Measurements from ENCODE around the gene DLG4.

DLG4 gene

GRCh38 chr17:7211491-7212273, 8.0 kb downstream of the DLG4 start:
- no peak for DNase-seq (ENCODE audit: low read depth)
- peak overlapping the region; percentile 50 for H3K4me3 ChIP-seq (ENCODE audit: low read depth, low read length)
- no peak for TF ChIP-seq CTCF (conservative IDR thresholded peaks at IDR 0.05; ENCODE audit: low read depth, low read length)

DNA sequence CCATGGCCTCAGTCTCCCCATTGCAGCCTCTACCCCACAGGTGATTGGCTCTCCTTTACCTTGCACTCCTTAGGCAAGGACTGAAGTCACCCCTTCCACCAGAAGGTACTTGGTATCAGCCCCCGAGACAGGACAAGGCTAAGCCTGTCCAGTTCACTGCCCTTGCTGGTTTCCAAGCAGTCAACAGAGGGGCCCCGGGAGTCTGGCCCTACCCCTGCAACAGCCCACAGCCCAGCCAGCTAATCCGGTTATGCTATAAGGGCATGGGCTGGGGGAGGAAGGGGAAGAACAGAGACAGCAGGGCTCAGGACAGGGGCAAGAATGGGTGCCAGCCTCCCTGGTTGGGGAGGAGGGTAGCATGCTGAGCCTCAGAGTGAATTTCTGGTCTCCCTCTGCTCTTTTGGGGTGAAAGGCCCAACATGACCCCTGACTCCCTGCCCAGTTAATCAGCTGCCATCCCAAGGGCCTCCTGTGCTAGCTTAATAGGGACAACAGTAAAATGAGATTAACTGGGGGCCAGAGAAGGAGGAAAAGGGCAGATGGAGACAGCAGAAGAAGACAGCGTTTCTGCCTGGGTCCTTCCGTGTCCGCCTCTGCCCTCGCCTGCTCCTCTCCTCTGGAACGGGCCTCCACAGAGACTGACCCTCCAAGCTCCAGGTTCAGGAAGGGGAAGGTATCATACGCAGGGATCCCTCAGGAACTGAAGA, 10.7 kb downstream of the DLG4 start:
- no peak overlapping the region for H3K4me3 ChIP-seq (ENCODE audit: low read depth, low read length)

GRCh38 chr17:7208027-7208571, 11.5 kb downstream of the DLG4 start:
- DNase-seq (ENCODE audit: low read depth), result no peak
- TF ChIP-seq CTCF (conservative IDR thresholded peaks at IDR 0.05; ENCODE audit: low read depth, low read length), result no peak
- no peak overlapping the region for H3K4me3 ChIP-seq (ENCODE audit: low read depth, low read length)

More for the DNA sequence above, 10.7 kb downstream of the DLG4 start:
- DNase-seq (ENCODE audit: low read depth), result no peak
- no peak for TF ChIP-seq CTCF (conservative IDR thresholded peaks at IDR 0.05; ENCODE audit: low read depth, low read length)

DNA sequence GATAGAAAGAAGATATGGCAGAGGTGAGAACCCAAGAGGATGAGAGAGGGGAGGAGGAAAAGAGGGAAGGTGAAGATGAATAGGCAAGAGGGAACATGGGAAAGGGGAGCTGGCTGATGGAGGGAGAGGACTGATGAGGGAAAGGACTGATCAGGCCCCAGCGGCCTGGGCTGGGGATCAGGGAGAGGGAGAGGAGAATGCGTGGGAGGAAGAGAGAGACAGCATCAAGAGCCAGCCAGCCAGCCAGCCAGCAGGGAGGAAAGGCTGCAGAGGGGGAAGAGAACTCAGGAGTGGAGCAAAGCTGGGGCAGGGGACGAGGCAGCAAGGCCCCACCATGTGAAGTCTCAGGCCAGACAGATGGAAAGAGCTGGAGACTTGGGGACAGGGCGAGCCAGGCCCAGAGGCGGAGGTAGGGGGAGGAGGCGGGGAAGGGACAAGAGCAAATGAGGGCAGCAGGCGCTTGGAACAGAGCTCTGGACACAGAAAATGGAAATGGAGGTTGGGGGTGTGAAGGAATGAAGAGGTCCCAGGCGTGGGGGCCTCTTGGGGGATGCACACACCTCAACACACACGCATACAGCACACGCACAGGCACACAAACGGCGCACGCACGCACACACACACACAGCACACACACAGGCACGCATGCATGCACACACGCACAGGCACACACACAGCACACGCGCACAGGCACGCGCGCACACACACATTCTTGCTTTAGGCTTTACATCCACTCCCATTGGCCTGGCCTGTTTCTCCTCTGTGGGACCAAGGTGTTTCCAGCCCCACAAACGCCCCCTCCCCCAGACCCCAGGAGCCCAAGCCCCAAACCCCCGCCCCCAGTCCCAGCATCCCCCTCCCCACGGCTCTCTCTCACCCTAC, 12.3 kb downstream of the DLG4 start:
- DNase-seq (ENCODE audit: low read depth), result no peak
- H3K4me3 ChIP-seq (ENCODE audit: low read depth, low read length), result no peak overlapping the region
- TF ChIP-seq CTCF (conservative IDR thresholded peaks at IDR 0.05; ENCODE audit: low read depth, low read length), result no peak

- DNase-seq (ENCODE audit: low read depth), result no peak
- no peak for TF ChIP-seq CTCF (conservative IDR thresholded peaks at IDR 0.05; ENCODE audit: low read depth, low read length)
- peak overlapping the region; percentile 70 for H3K4me3 ChIP-seq (ENCODE audit: low read depth, low read length)
Measured at GRCh38 chr17:7205561-7205960, 14.1 kb downstream of the DLG4 start.

DNA sequence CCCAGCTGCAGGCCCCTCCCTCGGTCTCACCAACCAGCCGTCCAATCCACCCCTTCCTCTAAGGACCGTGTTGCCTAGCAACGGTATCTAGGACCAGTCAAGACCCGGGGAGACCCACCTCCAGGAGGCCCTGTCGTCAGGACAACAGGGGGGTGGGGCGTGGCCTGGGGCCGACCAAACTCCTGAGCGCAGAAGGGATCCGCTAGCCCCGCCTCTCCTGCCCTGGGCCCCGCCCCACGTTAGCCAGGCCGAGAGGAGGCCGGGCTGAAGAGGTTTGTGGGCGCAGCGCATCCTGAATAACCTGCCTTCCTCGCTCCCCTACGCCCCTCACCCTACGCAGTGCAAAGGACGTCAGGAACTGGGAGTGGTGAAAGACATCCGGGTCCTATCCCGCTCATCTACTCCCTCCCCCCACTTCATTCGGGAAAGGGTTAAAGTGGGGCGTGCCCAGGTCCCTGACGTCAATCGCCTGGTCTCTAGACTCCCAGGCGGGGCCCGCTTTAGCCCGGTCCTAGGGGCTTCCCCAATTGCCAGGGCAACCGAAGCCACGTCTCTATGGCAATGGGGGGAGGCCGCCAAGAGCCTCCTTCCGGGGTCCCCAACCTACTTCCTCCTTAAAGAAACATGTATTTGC, 14.7 kb downstream of the DLG4 start:
- peak overlapping the region; percentile 70 for H3K4me3 ChIP-seq (ENCODE audit: low read depth, low read length)
- peak; percentile 93 for DNase-seq (ENCODE audit: low read depth)
- no peak for TF ChIP-seq CTCF (conservative IDR thresholded peaks at IDR 0.05; ENCODE audit: low read depth, low read length)

Data from choroid plexus epithelial cell (primary cell).